ENCODE data around the gene PANK4.
"Not testable (repeated sequence)": the region's sequence is repeated elsewhere in the genome, so short reads cannot be mapped to it uniquely, and the experiment has no call there.

PANK4 gene

DNA sequence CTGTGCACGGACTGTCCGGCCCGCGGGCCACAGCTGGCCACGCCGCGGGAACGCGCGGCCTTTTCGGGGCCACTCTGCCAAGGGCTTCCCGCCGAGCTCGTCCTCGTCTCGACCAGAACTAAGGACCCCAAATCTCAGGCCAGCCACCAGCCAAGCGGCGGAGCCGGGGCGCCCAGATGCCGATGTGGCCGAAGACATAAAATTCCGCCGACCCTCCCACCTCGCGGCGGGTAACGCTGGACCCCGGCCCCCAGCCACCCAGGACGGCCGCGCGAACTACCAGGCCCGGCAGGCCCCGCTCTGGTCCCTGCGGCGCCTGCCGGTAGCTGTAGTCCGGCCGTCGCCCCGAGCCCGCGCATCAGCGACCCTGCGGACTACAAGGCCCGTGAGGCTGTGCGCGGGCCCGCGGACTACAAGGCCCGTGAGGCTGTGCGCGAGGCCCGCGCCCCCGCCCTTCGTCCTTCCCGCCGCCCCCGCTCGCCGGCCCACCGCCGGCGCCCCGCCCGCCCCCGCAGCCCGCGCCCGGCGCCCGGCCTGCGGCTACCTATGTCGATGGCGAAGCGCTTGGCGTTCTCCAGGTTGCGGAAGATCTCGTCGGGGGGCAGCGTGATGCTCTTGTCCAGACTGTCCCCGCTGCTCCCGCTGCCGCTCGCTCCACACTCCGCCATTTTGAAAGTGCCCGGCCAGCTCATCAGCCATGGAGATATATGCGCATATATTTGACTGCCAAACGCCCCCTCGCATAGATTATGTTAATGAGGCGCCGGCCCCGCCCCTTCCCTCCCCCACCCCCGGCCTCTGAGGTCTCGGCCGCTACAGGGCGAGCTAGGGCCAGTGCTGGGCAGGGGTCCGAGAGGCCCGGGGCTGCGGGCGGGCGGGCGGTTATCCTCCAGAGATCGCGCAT, at the start of gene PANK4:
PANK4 (minus strand) TSS at position 677 of the 904 bp plus-strand sequence; CDS start at position 668, 9 bp downstream.
- peak; percentile 88 for DNase-seq

DNA sequence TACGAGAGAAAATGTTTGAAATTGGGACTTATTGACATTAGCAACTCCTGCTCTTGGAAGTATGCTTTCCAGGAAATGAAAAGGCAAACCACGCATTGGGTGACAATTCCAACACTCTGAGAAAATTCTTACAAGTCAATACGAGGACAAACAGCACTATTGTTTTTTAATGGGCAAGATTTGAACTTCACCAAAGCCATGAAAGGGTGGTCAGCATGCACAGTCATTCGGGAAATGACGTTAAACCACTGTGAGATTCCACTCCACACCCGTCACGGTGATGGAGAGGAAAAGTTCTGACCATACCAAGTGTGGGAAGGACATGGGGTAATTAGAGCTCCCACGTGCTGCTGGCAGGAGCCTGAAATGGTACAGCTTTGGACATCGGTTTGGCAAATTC, 48.0 kb upstream of the PANK4 start:
- DNase-seq, result no peak

DNA sequence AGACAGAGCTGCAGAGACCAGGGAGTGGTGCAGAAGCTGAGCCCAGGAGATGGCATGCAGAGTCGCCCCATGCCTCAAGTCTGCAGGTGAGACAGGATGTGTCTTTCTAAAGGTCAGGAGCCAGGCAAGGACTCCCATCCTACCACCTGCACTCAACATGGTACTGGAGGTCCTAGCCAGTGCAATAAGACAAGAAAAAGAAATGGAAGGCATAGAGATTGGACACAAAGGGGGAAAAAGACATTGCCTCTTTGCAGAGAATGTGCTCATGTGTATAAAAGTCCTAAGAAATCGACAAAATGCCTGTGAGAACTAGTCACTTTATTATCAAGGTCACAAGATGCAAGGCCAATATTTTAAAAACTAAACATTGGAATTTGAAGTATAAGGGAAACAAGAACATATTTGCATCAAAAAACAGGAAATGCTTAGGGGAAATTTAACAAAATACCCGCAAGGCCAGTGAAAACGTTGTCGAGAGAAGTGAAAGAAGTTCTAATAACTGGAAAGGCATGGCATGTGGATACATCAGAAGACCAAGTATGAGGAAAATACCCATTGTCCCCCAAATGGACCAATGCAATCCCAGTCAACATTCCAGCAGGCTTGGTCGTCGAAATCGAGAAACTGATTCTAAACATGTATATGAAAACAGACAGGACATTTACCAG, 47.0 kb upstream of the PANK4 start:
- DNase-seq, result no peak

DNA sequence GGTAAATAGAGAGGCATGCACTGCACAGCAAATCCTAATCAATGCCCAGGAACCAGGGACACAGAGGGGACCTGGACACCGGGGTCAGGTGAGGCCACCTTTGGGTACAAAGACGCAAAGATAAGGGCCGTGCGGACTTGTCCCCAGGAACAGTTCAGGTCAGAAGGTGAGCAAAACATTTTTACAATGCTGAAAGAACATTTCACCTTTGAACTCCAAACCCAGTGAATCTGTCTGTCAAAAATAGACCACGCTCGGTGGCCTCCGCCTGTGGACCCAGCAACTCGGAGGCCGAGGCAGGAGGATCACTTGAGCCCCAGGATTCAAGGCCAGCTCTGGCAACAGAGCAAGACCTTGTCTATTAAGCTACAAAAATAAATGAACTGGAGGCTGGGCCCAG, 45.0 kb upstream of the PANK4 start:
- DNase-seq, result no peak

DNA sequence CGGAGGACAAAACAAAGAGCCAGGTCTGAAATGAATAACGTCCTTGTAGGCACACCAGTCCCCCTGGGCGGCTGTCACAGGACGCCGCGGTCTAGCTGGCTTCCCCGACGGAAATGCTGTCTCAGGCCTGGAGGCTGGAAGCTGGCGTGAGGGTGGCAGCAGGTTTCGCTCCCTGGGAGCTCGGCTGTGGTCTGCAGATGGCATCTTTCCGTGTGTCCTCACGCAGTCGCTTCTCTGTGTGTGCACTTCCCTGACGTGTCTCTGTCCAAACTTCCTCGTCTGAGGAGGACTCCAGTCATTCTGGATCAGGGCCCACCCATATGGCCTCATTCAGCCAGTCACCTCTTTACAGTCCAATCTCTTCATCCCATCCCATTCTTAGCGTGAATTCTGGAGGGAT, 43.9 kb upstream of the PANK4 start:
- DNase-seq, result no peak

DNA sequence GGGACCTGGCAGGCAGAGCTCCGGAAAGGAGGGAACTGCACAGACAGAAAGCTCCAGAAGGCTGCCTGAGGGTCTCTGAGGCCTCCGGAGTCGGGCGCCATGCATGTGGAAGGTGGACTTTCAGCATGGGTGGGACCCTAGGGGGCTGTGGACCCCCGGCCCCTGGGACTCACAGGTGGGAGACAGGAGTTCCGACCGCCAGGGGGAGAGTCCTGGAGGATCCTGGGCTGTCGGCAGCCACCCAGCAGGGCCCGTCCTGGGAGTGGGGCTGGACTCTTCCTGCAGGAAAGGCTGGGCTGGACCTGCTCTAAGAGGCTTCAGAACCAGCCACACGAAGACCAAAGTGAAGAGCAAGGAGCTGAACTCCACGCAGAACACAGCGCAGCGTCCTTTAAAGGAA, 43.3 kb upstream of the PANK4 start:
- DNase-seq, result not testable (repeated sequence)

DNA sequence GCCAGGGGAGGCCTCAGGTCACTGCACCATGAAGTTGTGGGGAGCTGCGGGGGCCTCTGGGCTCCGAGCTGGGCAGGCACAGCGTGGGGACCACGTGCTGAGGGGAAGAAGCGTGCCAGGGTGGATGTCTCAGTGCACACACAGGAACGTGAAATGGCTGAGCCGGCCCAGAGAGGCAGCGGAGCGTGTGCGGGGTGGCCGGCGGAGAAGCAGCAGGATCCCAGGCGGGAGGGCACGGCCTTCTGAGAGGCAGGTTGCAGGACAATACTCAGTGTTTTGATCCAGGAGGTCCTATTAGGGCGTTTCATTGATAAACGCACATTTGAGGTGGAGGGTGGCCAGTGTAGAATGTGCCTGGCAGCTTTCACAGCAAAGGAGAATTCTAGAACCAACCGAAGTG, 42.7 kb upstream of the PANK4 start:
- DNase-seq, result no peak

DNA sequence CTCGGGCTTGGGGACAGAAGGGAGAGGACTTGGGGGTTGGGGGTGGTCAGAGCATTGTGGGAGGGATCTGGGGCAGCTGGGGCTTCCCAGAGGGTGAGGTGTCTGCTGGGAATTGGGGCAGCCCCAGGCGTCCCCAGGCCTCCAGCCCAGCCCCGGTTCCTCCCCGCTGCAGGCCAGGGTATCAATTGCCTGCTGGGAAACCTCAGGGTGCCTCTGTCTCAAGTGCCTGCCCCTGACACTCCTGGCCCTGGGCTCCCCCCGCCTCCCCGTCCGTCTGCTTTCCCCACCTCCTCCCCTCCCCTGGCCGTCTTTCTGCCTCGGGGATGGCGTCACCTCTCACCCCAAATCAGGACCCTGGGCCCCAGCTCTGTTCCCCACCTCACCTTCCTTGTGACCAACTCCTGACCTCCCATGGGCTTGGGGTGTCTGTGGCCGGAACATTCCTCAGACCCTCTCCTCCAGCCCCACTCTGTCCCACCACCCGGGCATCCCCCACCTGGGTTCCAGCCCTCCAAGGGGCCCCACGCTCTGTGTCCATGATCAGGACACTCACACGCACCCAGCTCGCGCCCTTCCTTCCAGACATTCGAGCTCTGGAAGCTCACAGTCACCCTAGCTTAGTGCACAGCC, 41.9 kb upstream of the PANK4 start:
- not testable (repeated sequence) for DNase-seq

DNA sequence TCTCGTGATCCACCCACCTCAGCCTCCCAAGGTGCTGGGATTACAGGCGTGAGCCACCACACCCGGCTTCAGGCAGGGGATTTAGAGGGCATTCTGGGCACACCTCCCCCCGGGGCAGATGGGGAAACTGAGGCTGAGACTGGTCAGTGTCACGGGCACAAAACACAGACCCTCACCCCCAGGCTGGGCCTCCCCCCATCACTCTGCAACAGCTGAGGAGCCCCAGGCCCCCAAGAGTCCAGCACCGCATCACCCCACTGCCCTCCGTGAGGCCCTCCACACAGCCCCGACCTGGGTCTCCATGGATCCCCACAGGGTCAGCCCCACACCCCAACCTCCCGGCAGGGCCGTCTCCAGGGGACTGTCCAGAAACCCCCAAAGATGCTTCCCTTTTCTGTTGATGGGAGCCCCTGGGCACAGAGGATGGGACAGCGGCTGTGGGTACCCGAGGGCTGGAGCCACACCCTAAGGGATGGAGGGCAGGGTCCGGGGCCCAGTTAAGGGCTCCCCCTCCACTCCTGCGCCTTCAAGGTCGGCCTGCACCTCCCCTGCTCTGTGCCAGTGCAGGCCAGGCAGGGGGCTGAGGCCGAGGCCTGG, 40.8 kb upstream of the PANK4 start:
- no peak for DNase-seq

DNA sequence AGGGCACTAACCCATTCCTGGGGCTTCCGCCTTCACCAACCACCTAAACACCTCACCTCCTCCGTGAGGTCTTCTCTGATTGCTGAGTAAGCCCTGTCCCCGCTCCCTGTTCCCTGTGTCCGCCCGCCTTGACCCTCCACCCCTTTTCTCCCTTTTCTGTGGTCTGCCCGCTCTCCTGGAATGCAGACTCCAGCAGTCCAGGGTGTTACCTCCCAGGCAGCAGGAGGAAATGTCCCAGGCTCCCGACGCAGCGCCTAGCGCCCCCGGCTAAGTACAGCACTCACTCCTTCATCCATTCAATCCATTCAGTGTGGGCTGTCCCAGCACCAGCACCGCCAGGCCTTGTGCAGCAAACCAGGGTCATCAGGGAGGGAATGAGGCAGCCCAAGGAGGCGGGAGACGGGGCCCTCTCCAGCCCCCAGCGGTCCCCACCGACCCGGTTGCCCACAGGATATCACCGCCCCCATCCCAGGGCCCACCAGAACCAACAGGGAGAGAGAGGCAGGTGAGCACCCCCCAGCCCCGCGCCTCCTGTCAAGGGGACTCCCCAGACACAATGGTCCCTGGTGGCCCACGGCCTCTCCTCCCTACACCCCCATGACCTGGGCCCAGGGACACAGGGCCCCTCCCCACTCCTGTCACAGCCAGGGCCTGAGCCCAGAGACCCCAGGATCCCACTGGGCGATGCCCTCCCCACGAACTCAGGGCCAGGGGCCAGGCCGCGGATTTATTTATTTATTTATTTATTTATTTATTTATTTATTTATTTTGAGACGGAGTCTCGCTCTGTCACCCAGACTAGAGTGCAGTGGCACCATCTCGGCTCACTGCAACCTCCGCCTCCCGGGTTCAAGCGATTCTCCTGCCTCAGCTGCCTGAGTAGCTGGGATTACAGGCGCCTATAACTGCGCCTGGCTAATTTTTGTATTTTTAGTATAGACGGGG, 40.0 kb upstream of the PANK4 start:
- DNase-seq, result peak; percentile 16

DNA sequence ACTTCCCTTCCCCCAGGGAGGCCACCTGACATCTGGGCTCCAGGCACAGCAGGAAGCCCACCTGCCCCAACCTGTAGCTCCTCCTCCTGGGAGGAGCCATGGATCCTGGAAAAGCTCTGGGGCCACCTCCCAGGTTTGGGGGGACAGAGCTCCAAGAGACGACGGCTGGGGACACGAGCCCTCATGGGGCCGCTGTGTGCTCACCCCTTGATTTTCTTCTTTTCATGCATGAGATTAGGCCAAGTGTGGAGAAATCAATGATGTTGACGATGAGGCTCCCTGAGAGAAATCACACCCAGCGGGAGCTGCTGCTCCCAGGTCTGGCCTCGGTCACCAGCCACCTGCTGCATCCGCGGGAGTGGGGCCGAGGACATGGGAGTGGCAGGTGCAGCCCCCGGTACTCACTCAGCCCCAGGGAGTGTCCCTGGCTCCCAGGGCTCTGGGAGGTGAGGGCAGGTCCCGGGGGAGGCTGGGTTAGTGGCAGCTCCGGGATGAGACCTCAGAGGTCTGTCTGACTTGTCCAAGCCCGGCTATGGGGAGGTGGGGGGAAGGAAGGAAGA, 38.5 kb upstream of the PANK4 start:
- DNase-seq, result no peak

DNA sequence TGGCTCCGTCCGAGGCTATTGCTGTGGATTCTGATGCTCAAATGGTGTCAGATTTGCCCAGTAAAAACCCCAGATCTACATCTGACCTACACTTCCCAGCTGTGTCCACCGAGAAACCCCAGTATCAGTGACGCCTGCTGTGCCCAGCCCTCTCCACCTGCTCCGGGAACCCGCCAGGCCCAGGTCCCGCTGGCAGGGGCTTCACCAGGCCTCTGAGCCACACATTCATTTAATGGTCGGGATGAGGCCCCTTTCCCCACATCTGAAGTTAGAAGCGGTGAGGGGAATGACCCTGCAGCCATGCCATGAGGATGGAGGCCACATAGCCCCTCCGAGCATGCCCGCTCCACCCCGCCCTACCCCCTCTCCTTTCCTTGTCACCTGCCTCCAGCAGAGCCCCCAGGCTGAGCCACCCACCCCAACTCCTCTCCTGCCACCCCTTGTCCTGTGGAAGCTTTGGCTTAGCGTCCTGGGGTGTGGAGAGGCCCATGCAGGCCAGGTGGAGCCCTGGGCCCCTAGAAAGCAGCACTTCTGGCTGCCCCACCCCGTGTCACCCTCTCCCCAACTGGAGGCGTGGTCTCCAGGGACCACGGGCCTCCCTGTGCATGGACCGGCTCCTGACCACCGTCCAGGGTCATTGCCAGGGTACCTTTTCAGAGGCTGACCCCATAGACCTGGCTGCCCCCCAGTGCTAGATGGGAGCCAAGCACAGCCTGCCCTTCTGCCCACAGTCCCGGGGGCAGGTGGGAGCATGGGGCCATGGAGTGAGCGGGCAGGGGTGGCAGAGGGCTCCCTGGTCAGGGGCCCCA, 37.8 kb upstream of the PANK4 start:
- no peak for DNase-seq

DNA sequence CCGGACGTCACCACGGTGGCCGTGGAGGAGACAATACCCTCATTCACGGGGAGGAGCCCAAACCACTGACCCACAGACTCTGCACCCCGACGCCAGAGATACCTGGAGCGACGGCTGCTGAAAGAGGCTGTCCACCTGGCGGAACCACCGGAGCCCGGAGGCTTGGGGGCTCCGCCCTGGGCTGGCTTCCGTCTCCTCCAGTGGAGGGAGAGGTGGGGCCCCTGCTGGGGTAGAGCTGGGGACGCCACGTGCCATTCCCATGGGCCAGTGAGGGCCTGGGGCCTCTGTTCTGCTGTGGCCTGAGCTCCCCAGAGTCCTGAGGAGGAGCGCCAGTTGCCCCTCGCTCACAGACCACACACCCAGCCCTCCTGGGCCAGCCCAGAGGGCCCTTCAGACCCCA, 36.8 kb upstream of the PANK4 start:
- no peak for DNase-seq

DNA sequence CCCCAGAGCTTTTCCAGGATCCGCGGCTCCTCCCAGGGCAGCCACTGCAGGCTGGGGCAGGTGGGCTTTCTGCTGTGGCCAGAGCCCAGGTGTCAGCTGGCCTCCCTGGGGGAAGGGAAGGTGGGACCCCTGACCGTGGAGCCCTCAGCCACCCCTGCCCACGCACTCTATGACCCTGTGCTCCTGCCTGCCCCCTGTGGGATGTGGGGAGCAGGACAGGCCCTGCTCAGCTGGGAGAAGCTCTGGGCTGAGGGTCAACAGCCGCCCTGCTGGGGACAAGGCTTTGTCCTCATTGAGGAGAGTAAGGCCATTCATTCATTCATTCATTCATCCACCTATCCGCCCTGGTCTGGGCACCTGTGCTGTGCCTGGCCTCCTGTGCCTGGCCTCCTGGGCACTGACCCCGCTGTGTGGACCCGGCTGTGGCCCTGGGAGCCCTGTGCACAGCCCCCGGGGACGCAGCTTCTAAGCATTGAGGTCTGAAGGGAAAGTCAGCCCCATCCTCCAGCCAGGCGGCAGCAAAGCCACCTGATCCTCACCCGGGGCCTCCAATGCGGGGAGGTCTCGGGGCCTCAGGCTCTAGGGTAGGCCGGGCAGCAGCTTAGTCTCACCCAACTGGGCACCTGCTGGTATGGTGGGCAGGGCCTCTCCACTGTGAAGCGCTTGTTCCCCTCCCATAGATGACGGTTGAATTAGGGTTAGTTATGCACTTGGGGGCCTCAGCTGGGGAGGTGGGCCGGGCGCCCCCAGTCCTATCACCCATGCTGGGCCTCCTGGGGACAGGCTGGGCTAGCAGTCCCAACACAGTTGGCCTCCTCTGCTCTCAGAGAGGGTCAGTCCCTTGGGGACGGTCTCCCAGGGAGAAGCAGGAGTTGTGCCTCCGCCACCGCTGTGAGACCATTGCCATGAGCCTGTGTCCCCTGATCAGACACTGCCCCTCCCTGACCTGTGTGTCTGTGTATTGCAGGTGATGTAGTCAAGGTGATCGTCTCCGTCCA, 35.8 kb upstream of the PANK4 start:
- DNase-seq, result no peak

DNA sequence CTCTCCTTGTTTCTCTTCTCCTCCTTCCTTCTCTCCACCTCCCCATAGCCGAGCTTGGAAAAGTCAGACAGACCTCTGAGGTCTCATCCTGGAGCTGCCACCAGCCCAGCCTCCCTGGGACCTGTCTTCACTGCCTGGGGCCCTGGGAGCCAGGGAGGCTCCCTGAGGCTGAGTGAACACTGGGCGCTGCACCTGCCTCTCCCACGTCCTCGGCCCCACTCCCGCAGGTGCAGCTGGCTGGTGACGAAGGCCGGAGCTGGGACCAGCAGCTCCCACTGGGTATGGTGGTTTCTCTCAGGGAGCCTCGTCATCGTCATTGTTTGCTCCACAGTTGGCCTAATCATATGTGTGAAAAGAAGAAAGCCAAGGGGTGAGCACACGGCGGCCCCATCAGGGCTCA, 35.0 kb upstream of the PANK4 start:
- DNase-seq, result no peak

DNA sequence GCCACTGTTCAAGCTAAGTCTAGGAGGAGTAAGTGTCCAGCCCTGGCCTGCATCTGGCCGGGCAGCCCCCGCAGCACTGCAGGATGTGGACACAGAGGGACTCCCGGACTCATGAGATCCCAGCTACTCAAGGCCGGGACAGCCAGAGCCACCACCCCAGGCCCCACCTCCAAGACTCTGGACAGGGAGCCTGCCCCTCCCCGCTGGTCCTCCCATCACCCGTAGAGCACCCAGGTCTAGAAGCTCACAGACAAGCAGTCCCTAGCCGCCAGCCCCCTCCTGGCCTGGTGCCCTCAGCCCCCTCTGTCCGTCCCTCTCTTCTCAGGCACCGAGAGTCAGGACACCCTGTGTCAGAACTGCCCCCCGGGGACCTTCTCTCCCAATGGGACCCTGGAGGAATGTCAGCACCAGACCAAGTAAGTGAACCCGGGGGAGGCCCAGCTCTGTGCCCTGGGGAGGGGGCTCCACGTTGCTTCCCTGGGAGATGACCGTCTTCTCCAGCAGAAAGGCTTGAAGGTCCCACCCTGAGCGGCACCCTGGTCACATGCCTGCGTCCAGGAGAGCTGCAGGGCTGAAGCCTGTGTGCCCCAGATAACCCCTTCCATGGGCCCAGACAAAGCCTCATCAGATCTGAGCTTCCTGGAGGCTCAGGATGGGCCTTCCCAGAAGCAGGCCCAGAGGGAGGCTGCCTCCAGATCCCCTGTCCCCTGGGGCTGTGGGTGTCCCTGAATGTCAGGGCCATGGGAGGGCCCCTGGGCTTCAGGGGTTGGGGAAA, 34.1 kb upstream of the PANK4 start:
- no peak for DNase-seq

DNA sequence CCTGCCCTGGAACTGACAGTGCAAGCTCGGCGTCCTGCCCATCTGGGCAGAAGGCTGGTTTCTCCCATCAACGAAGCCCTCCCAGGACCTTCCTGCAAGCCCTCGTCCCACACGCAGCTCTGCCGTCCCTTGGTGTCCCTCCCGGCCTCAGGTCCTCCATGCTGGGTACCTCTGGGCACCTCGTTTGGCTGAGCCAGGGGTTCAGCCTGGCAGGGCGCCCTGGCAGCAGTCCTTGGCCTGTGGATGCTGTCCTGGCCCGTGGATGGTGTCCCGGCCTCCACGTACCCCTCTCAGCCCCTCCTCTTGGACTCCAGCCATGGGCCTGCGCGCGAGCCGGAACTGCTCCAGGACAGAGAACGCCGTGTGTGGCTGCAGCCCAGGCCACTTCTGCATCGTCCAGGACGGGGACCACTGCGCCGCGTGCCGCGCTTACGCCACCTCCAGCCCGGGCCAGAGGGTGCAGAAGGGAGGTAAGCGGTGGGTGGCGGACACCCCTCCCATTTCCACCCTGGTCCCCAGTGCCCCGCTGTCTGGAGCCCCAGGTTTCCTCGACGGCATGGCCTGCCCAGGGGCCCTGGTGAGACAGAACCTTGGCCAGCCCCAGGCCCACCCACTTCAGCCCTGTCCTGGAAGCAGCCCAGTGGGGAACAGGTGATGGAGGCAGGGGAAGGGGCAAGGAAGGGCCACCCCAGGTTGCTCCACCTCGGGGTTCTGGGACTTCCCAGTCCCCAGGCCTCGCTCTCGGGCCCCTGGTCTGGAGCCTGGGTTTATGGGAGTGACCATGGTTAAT, 33.3 kb upstream of the PANK4 start:
- no peak for DNase-seq

DNA sequence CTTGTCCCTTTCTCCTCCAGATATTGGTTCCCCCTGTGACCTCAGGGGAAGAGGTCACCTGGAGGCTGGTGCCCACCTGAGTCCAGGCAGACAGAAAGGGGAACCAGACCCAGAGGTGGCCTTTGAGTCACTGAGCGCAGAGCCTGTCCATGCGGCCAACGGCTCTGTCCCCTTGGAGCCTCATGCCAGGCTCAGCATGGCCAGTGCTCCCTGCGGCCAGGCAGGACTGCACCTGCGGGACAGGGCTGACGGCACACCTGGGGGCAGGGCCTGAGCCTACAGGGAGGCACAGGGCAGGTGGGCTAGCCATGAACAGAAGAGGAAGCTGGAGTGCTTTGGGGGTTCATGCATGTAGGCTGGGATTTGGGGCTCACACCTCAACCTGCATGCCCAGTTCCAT, 32.5 kb upstream of the PANK4 start:
- DNase-seq, result no peak

Data from kidney glomerular epithelial cell (primary cell).